Activated CD8-positive, alpha-beta memory T cell treated with anti-CD3 and anti-CD28 coated beads, Interleukin-2, amount 50 U/mL, for 24 hours (primary cell): ENCODE measurements around the gene GTF3C5.
"Not testable (repeated sequence)": the region's sequence is repeated elsewhere in the genome, so short reads cannot be mapped to it uniquely, and the experiment has no call there.

ENCODE experiments used
- DNase-seq: peaks from one replicate; pipeline ENCODE4 v3.0.0-alpha.2; 2020; ENCODE audit errors: extremely low read depth

GTF3C5 gene

GRCh38 chr9:132996526-132996925 is 34.3 kb upstream of the GTF3C5 start:
- no peak for DNase-seq

GRCh38 chr9:132997591-132997990 is 33.2 kb upstream of the GTF3C5 start:
- no peak for DNase-seq

GRCh38 chr9:132998221-132998620 is 32.6 kb upstream of the GTF3C5 start:
- not testable (repeated sequence) for DNase-seq

GRCh38 chr9:132998831-132999635 is 31.8 kb upstream of the GTF3C5 start:
- DNase-seq, result no peak

GRCh38 chr9:133002147-133003070 is 28.4 kb upstream of the GTF3C5 start:
- no peak for DNase-seq

GRCh38 chr9:133003071-133003461 is 27.7 kb upstream of the GTF3C5 start:
- DNase-seq, result no peak

GRCh38 chr9:133003671-133004090 is 27.1 kb upstream of the GTF3C5 start:
- no peak for DNase-seq

GRCh38 chr9:133004091-133004998 is 26.5 kb upstream of the GTF3C5 start:
- no peak for DNase-seq

- DNase-seq, result no peak
Measured at GRCh38 chr9:133004999-133005760, 25.6 kb upstream of the GTF3C5 start.

- DNase-seq, result no peak
Measured at GRCh38 chr9:133005957-133006356, 24.8 kb upstream of the GTF3C5 start.

GRCh38 chr9:133006731-133007352 is 24.0 kb upstream of the GTF3C5 start:
- DNase-seq, result no peak

GRCh38 chr9:133008406-133008805 is 22.4 kb upstream of the GTF3C5 start:
- no peak for DNase-seq

- no peak for DNase-seq
Measured at GRCh38 chr9:133008824-133009223, 22.0 kb upstream of the GTF3C5 start.

- DNase-seq, result no peak
Measured at GRCh38 chr9:133009906-133010582, 20.8 kb upstream of the GTF3C5 start.

- DNase-seq, result no peak
Measured at GRCh38 chr9:133014696-133015095, 16.1 kb upstream of the GTF3C5 start.

GRCh38 chr9:133023117-133023890 is 7.5 kb upstream of the GTF3C5 start:
- DNase-seq, result no peak

- DNase-seq, result no peak
Measured at GRCh38 chr9:133026426-133026825, 4.4 kb upstream of the GTF3C5 start.

GRCh38 chr9:133027134-133027533 is 3.7 kb upstream of the GTF3C5 start:
- DNase-seq, result no peak

GRCh38 chr9:133028221-133028620 is 2.6 kb upstream of the GTF3C5 start:
- DNase-seq, result no peak
